HUES48 (cell line): ENCODE results near the gene TGFBR1.

Experiments used
- H3K27ac ChIP-seq: one replicate; pipeline ENCODE4 v1.7.0; 2013; ENCODE audit warnings: low read depth, low read length, inconsistent platforms
- H3K27me3 ChIP-seq: 2 replicates; pipeline ENCODE4 v1.6.1; 2013; ENCODE audit warnings: mild to moderate bottlenecking, low read length; ENCODE audit not compliant: control insufficient read depth, insufficient read depth
- H3K36me3 ChIP-seq: 2 replicates; pipeline ENCODE4 v1.6.1; 2013; ENCODE audit warnings: low read length; ENCODE audit not compliant: control insufficient read depth, insufficient read depth
- H3K4me1 ChIP-seq: 2 replicates; pipeline ENCODE4 v1.6.1; 2013; ENCODE audit warnings: mild to moderate bottlenecking, low read length; ENCODE audit not compliant: control insufficient read depth, insufficient read depth
- H3K4me3 ChIP-seq: 2 replicates; pipeline ENCODE4 v1.5.1; 2013; ENCODE audit warnings: mild to moderate bottlenecking, low read depth, low read length
- H3K9ac ChIP-seq: 2 replicates; pipeline ENCODE4 v1.6.1; 2013; ENCODE audit warnings: mild to moderate bottlenecking, low read depth, low read length, moderate library complexity
- H3K9me3 ChIP-seq: 2 replicates; pipeline ENCODE4 v1.6.1; 2013; ENCODE audit warnings: low read length; ENCODE audit not compliant: control insufficient read depth, insufficient read depth

Gene TGFBR1

GRCh38 chr9:99109522-99109921, 4.6 kb downstream of the TGFBR1 start:
- no peaks in the 10 kb centered on the region for H3K27me3 ChIP-seq
- no peak overlapping the region for H3K9ac ChIP-seq
- peaks cover 33% of the 10 kb centered on the region for H3K4me1 ChIP-seq
- H3K4me3 ChIP-seq, result no peak overlapping the region
- no peaks in the 10 kb centered on the region for H3K9me3 ChIP-seq
- no peaks in the 10 kb centered on the region; the same call in 1 of the 2 replicates for H3K36me3 ChIP-seq
- H3K27ac ChIP-seq, result no peak overlapping the region

GRCh38 chr9:99112750-99113413, 8.0 kb downstream of the TGFBR1 start:
- Histone ChIP-seq H3K9ac (no peak overlapping the region), H3K4me3 (no peak overlapping the region), H3K36me3 (no peaks in the 10 kb centered on the region; the same call in 1 of the 2 replicates), H3K9me3 (no peaks in the 10 kb centered on the region), H3K27ac (no peak overlapping the region), H3K27me3 (no peaks in the 10 kb centered on the region), H3K4me1 (peaks cover 48% of the 10 kb centered on the region)

DNA sequence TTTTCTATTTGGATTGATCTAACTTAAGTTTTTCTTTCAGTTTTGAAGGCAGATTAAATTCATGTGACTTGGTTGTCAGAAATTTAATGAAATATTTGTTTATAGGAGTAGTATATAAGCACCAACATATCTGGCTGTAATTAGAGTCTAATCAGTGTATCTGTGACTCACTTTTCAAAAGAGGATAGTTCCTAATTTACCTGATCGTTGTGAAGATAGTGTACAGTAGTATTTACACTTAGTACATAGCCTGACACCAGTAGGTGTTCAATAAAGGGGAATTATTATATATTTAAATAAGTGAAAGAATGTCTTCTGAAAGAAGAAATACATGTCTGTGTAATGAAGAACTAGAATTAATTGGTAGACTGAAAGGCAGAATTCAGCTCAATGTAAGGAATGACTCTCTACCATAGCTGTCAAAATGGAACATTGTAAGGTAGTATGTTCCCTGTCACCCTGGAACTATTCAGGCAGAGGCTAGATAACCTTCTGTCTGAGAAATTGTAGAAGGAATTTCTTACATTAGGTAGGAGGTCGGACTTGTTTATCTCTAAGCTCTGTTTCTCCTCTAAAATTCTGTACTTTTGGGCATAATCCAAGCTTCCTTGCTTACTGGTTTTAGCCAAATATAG, 8.6 kb downstream of the TGFBR1 start:
- no peaks in the 10 kb centered on the region for H3K27me3 ChIP-seq
- no peak overlapping the region for H3K27ac ChIP-seq
- H3K36me3 ChIP-seq, result no peaks in the 10 kb centered on the region; the same call in 1 of the 2 replicates
- peaks cover 48% of the 10 kb centered on the region for H3K4me1 ChIP-seq
- no peak overlapping the region for H3K9ac ChIP-seq
- H3K9me3 ChIP-seq, result no peaks in the 10 kb centered on the region
- no peak overlapping the region for H3K4me3 ChIP-seq

GRCh38 chr9:99114049-99114440, 9.1 kb downstream of the TGFBR1 start:
- no peaks in the 10 kb centered on the region for H3K9me3 ChIP-seq

GRCh38 chr9:99114846-99115500, 10.1 kb downstream of the TGFBR1 start:
- peaks cover 48% of the 10 kb centered on the region for H3K4me1 ChIP-seq
- H3K27ac ChIP-seq, result no peak overlapping the region

More at GRCh38 chr9:99114049-99114440, 9.1 kb downstream of the TGFBR1 start:
- H3K4me1 ChIP-seq, result peaks cover 48% of the 10 kb centered on the region
- no peak overlapping the region for H3K4me3 ChIP-seq
- no peaks in the 10 kb centered on the region for H3K27me3 ChIP-seq
- no peak overlapping the region for H3K27ac ChIP-seq
- no peak overlapping the region for H3K9ac ChIP-seq
- no peaks in the 10 kb centered on the region; the same call in 1 of the 2 replicates for H3K36me3 ChIP-seq

DNA sequence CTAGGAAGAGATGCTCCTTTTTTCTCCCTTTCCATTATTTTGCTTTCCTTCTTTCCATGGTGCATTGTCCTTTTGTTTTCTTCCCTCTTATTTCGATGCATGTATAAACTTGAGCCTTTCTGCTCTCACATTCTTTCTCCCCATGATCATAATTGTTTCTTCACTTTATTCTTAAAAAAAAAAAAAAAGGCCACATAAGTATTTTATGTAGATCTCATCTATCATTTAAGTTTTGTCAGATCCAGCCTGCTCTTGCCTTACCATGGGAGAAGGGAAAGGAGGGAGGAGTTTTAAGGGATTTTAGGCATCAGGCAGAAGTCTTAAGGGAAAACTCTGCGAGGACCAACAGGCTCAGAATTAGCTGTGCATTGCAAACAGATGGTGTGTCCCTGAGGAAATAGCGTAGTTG, 11.1 kb downstream of the TGFBR1 start:
- Histone ChIP-seq H3K4me1 (peaks cover 48% of the 10 kb centered on the region), H3K9ac (no peak overlapping the region), H3K36me3 (no peaks in the 10 kb centered on the region), H3K9me3 (no peaks in the 10 kb centered on the region), H3K27ac (peak overlapping the region; percentile 22), H3K27me3 (no peaks in the 10 kb centered on the region), H3K4me3 (no peak overlapping the region)

More at GRCh38 chr9:99114846-99115500, 10.1 kb downstream of the TGFBR1 start:
- no peaks in the 10 kb centered on the region for H3K9me3 ChIP-seq
- no peak overlapping the region for H3K9ac ChIP-seq
- no peaks in the 10 kb centered on the region; the same call in 1 of the 2 replicates for H3K36me3 ChIP-seq
- H3K27me3 ChIP-seq, result no peaks in the 10 kb centered on the region
- no peak overlapping the region for H3K4me3 ChIP-seq

- no peak overlapping the region for H3K27ac ChIP-seq
- H3K27me3 ChIP-seq, result no peaks in the 10 kb centered on the region
- no peaks in the 10 kb centered on the region for H3K36me3 ChIP-seq
- no peak overlapping the region for H3K9ac ChIP-seq
- H3K4me3 ChIP-seq, result no peak overlapping the region
- H3K4me1 ChIP-seq, result peaks cover 30% of the 10 kb centered on the region
- no peaks in the 10 kb centered on the region for H3K9me3 ChIP-seq
These were observed 14.0 kb downstream of the TGFBR1 start for GRCh38 chr9:99118782-99119466.

- Histone ChIP-seq H3K27ac (no peak overlapping the region), H3K9me3 (no peaks in the 10 kb centered on the region), H3K36me3 (no peaks in the 10 kb centered on the region), H3K27me3 (no peaks in the 10 kb centered on the region), H3K4me1 (peaks cover 18% of the 10 kb centered on the region), H3K4me3 (no peak overlapping the region), H3K9ac (no peak overlapping the region)
These were observed 15.2 kb downstream of the TGFBR1 start for GRCh38 chr9:99119976-99120655.

DNA sequence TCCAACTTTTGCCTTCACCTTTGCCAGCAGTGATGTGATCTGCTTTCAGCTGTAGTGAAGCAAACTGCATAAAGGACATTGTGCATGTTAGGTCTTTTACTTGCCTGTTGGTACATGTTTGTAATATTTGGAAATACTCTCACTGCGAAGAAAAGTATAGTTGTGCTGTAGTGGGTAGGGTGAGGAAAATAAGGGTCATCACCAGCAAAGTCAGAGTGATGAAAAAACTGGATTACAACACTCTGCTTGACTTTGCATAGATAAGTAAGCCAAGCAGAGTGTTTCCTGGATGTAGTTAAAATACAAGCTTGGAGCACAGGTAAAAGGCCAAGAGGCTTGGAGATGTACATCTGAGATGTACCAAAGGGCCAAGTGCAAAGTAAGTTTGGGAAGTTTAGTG, 16.7 kb downstream of the TGFBR1 start:
- Histone ChIP-seq H3K9me3 (no peaks in the 10 kb centered on the region), H3K27me3 (no peaks in the 10 kb centered on the region), H3K4me3 (no peak overlapping the region), H3K36me3 (no peaks in the 10 kb centered on the region), H3K9ac (no peak overlapping the region), H3K4me1 (0 out of 2 replicates have a peak, but pooled peaks cover 3% of the 10 kb centered on the region), H3K27ac (no peak overlapping the region)

DNA sequence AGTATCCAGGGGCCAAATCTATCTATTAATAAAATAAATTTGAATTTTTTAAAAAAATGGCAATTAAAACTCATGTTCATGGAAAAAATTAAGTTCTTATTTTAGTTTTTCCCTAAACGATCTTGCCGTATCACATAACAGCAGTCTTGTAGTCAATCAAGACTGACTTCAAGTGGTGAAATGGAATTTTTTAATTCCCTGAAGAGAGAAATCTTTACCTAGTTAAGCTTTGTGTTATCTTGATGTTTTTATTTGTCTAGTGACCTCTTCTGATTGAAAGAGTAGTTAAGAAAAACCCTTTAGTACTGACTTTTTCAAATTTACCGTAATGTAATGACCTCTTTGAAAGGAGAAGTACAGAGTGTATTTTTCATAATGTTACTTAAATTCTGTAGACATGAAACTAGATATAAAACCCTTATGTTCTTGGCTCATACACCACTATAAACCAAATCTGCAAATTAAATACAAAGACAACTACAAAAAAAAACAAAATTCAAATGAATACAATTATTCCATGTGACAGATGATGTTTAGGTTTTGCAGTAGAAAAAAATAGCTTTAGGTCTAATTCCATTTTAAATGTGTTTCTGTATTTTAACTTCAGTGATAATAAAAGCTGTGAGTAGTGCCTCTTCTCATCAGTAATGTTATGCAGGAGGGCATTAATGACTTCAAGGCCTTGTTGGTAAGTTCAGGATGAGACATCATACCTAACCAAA, 19.8 kb downstream of the TGFBR1 start:
- Histone ChIP-seq H3K4me1 (0 out of 2 replicates have a peak, but pooled peaks cover 3% of the 10 kb centered on the region), H3K9ac (no peak overlapping the region), H3K4me3 (no peak overlapping the region), H3K36me3 (no peaks in the 10 kb centered on the region; the same call in 1 of the 2 replicates), H3K9me3 (0 out of 2 replicates have a peak, but pooled peaks cover 4% of the 10 kb centered on the region), H3K27ac (no peak overlapping the region), H3K27me3 (no peaks in the 10 kb centered on the region)
